Measurements from ENCODE around the gene RBM44.
"Not testable (repeated sequence)": the region's sequence is repeated elsewhere in the genome, so short reads cannot be mapped to it uniquely, and the experiment has no call there.

GRCh38 chr2:237765122-237765521 lies 33.5 kb upstream of the RBM44 start:
- TF ChIP-seq POLR2AphosphoS5, POLR2A, TAF1, POU2F2 (IDR thresholded peaks at IDR 0.05; ENCODE audit: low read depth, low read length): not testable (repeated sequence)
